Common myeloid progenitor, CD34-positive (primary cell): ENCODE results near the gene NFIA.

Source experiments
- CTCF ChIA-PET: fragments of 350-600 bp; sonication (Branson Sonifier 250); formaldehyde crosslinking; loops from one replicate; lab custom pipeline; 2021; ENCODE audit warnings: antibody characterized with exemption; lab: Charles Lee
- POLR2A ChIA-PET: fragments of 350-600 bp; sonication (Branson Sonifier 250); formaldehyde crosslinking; loops from one replicate; lab custom pipeline; 2021; ENCODE audit warnings: antibody characterized with exemption; lab: Charles Lee
- DNase-seq, 3 donors: peaks; one replicate each; pipeline versions ENCODE4 v3.0.0 to v3.0.0-alpha.2; 2013
- H3K27ac ChIP-seq, 2 experiments: 1 replicate in 1 of 2; 2 replicates in 1 of 2; pipeline ENCODE4 v1.7.0; 2013; ENCODE audit warnings: inconsistent platforms in 2 of 2, low read length in 2 of 2, mild to moderate bottlenecking in 2 of 2, low read depth in 1 of 2, moderate library complexity in 1 of 2; ENCODE audit not compliant: severe bottlenecking in 2 of 2, insufficient read depth in 1 of 2, poor library complexity in 1 of 2
- H3K27me3 ChIP-seq, 5 experiments: replicated peaks in 2 of 5; 1 replicate in 3 of 5; 2 replicates in 2 of 5; pipeline versions ENCODE4 v1.6.1 to v1.7.0; 2013; ENCODE audit warnings: low read length in 4 of 5, mild to moderate bottlenecking in 2 of 5, moderate library complexity in 2 of 5, inconsistent platforms in 1 of 5; ENCODE audit not compliant: insufficient read depth in 5 of 5, control insufficient read depth in 4 of 5
- H3K36me3 ChIP-seq, 4 experiments: 1 replicate in 2 of 4; 2 replicates in 2 of 4; pipeline versions ENCODE4 v1.6.1 to v1.7.0; 2013; ENCODE audit warnings: low read length in 3 of 4, control low read depth in 1 of 4, mild to moderate bottlenecking in 1 of 4; ENCODE audit not compliant: control insufficient read depth in 4 of 4, insufficient read depth in 4 of 4
- H3K4me1 ChIP-seq, 4 experiments: 1 replicate in 3 of 4; 2 replicates in 1 of 4; pipeline versions ENCODE4 v1.6.1 to v1.7.1; 2013; ENCODE audit warnings: low read length in 3 of 4, mild to moderate bottlenecking in 3 of 4, control low read depth in 1 of 4, inconsistent platforms in 1 of 4, moderate library complexity in 1 of 4; ENCODE audit not compliant: control insufficient read depth in 4 of 4, insufficient read depth in 4 of 4; ENCODE audit errors: control extremely low read depth in 1 of 4
- H3K4me3 ChIP-seq, 7 experiments: 1 replicate in 4 of 7; 2 replicates in 3 of 7; pipeline versions ENCODE4 v1.5.1 to v1.7.0; 2013; ENCODE audit warnings: mild to moderate bottlenecking in 7 of 7, low read length in 6 of 7, moderate library complexity in 6 of 7, inconsistent platforms in 2 of 7, low read depth in 2 of 7, control low read depth in 1 of 7; ENCODE audit not compliant: insufficient read depth in 4 of 7, control insufficient read depth in 1 of 7; ENCODE audit errors: extremely low read depth in 1 of 7
- H3K9me3 ChIP-seq, 5 experiments: 1 replicate in 4 of 5; 2 replicates in 1 of 5; pipeline versions ENCODE4 v1.6.1 to v1.7.1; 2013; ENCODE audit warnings: low read length in 4 of 5, mild to moderate bottlenecking in 2 of 5, inconsistent platforms in 1 of 5, low read depth in 1 of 5, moderate library complexity in 1 of 5; ENCODE audit not compliant: control insufficient read depth in 4 of 5, insufficient read depth in 2 of 5; ENCODE audit errors: control extremely low read depth in 1 of 5
- WGBS: methylation state at CpG from one replicate; pipeline ENCODE4 v1.1.5; 2013; ENCODE audit not compliant: insufficient coverage; 5-methylcytosine and 5-hydroxymethylcytosine counted together

Gene NFIA

GRCh38 chr1:61183471-61184039, 101.2 kb downstream of the NFIA start:
- Histone ChIP-seq H3K4me3 (no peak overlapping the region), H3K27ac (no peak overlapping the region), H3K9me3 (no peaks in the 10 kb centered on the region), H3K27me3 (no peaks in the 10 kb centered on the region), H3K36me3 (no peaks in the 10 kb centered on the region), H3K4me1 (peaks cover 0 to 15% (median 8%) of the 10 kb centered on the region in 4 experiments)
- ChIA-PET CTCF (interaction anchor here (1.0 kb wide), 1 partner anchor 69 kb away, joined by 3 read pairs; no protein-coding TSS in a partner anchor), POLR2A (no interaction called here)
- WGBS: 96% methylated on average over 7 of the region's 9 CpGs
- no peak for DNase-seq

GRCh38 chr1:61184040-61184713, 101.8 kb downstream of the NFIA start:
- ChIA-PET CTCF (interaction anchor here (0.9 to 1.5 kb wide), 3 partner anchors 68 to 268 kb away, joined by 3 to 5 read pairs (median 3); no protein-coding TSS in a partner anchor), POLR2A (interaction anchor here (0.7 kb wide), 1 partner anchor 50 kb away, joined by 3 read pairs; no protein-coding TSS in a partner anchor)
- H3K27me3 ChIP-seq: no peaks in the 10 kb centered on the region
- peak overlapping the region in 3 of 7 experiments; percentile 30 to 66 (median 37) for H3K4me3 ChIP-seq
- no peaks in the 10 kb centered on the region for H3K36me3 ChIP-seq
- 92% methylated on average over 11 of the region's 17 CpGs for WGBS
- no peaks in the 10 kb centered on the region for H3K9me3 ChIP-seq
- peak overlapping the region in 1 of 2 experiments; percentile 35 for H3K27ac ChIP-seq
- DNase-seq: peak; percentile 22 to 58 (median 54)
- H3K4me1 ChIP-seq: peaks cover 0 to 15% (median 8%) of the 10 kb centered on the region in 4 experiments

GRCh38 chr1:61184714-61185106, 102.3 kb downstream of the NFIA start:
- Histone ChIP-seq H3K27ac (peak overlapping the region in 1 of 2 experiments; percentile 35), H3K27me3 (no peaks in the 10 kb centered on the region), H3K9me3 (no peaks in the 10 kb centered on the region), H3K4me3 (peak overlapping the region in 3 of 7 experiments; percentile 30 to 66 (median 37)), H3K4me1 (peaks cover 0 to 15% (median 8%) of the 10 kb centered on the region in 4 experiments), H3K36me3 (no peaks in the 10 kb centered on the region)
- DNase-seq: no peak
- WGBS: no CpG with 5 or more reads among the region's 3 CpGs
- ChIA-PET POLR2A (interaction anchor here (0.7 kb wide), 1 partner anchor 50 kb away, joined by 3 read pairs; no protein-coding TSS in a partner anchor), CTCF (interaction anchor here (0.9 to 1.5 kb wide), 2 partner anchors 134 to 267 kb away, joined by 3 to 5 read pairs; no protein-coding TSS in a partner anchor)

DNA sequence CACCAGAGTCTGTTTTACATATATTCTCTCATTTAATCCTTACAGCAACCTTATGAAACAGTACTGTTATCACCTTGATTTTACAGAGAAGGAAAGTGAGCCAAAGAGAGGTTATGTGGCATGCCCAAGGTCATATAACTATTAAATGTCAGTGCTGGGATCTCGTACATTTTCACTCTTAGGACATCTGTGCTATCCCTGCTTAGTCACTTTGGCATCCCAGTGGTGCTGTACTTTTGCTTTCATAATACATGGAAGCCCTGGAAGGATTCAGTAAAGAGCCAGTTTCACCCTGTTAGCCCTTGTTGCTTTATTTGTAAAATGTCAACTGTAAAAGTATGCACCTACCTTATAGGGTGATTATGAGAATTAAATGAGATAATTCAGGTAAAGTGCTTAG, 104.4 kb downstream of the NFIA start:
- no peak overlapping the region for H3K4me3 ChIP-seq
- WGBS: 100% methylated on average over 1 of the region's 1 CpG
- ChIA-PET POLR2A (no interaction called here), CTCF (no interaction called here)
- no peak overlapping the region for H3K27ac ChIP-seq
- no peaks in the 10 kb centered on the region for H3K36me3 ChIP-seq
- H3K4me1 ChIP-seq: peaks cover 0 to 18% (median 8%) of the 10 kb centered on the region in 4 experiments
- no peak for DNase-seq
- H3K9me3 ChIP-seq: no peaks in the 10 kb centered on the region
- no peaks in the 10 kb centered on the region for H3K27me3 ChIP-seq

GRCh38 chr1:61187352-61188086, 105.2 kb downstream of the NFIA start:
- Histone ChIP-seq H3K27ac (no peak overlapping the region), H3K36me3 (no peaks in the 10 kb centered on the region), H3K27me3 (no peaks in the 10 kb centered on the region), H3K9me3 (no peaks in the 10 kb centered on the region), H3K4me3 (no peak overlapping the region), H3K4me1 (peaks cover 0 to 24% (median 10%) of the 10 kb centered on the region in 4 experiments)
- CTCF ChIA-PET: interaction anchor here (0.9 kb wide), 1 partner anchor 9 kb away, joined by 4 read pairs; no protein-coding TSS in a partner anchor
- WGBS: 98% methylated on average over 5 of the region's 10 CpGs
- POLR2A ChIA-PET: no interaction called here
- DNase-seq: no peak

GRCh38 chr1:61190153-61190552, 107.8 kb downstream of the NFIA start:
- no peaks in the 10 kb centered on the region for H3K36me3 ChIP-seq
- no peaks in the 10 kb centered on the region for H3K9me3 ChIP-seq
- POLR2A ChIA-PET: no interaction called here
- H3K4me3 ChIP-seq: no peak overlapping the region
- peaks cover 0 to 23% (median 6%) of the 10 kb centered on the region in 4 experiments for H3K4me1 ChIP-seq
- no peak for DNase-seq
- CTCF ChIA-PET: no interaction called here
- WGBS: 100% methylated on average over 1 of the region's 4 CpGs
- H3K27me3 ChIP-seq: no peaks in the 10 kb centered on the region
- H3K27ac ChIP-seq: no peak overlapping the region
